GM12878 (cell line): ENCODE results near the gene TELO2. TPM values are rescaled to one million over a fixed set of nuclear protein-coding genes. Genes with fewer than 3 reads are reported as not detected.

Source experiments
- ATAC-seq: fragments of 200-7000 bp; cut with Tn5 transposase; 3 replicates; pipeline ENCODE4 v1.9.1; 2020; ENCODE audit warnings: mild to moderate bottlenecking, moderate library complexity
- BruUV-seq: library from RNA; stranded (reverse); fragments of 400-500 nt; replicated peaks from 2 replicates; lab custom pipeline; 2021; lab: Mats Ljungman, UMichigan
- CTCF ChIA-PET: fragments of 300-600 bp; sonication (Branson Sonifier 250); formaldehyde crosslinking; extraction: SDS; loops from one replicate; lab custom pipeline; 2021; ENCODE audit warnings: inconsistent platforms; lab: Yijun Ruan, JAX
- POLR2A ChIA-PET: fragments of 350-600 bp; formaldehyde crosslinking; extraction: SDS; loops from one replicate; lab custom pipeline; 2021; ENCODE audit warnings: inconsistent platforms; lab: Charles Lee
- RAD21 ChIA-PET: fragments of 300-600 bp; sonication (Branson Sonifier 250); formaldehyde crosslinking; loops from one replicate; lab custom pipeline; 2023; ENCODE audit warnings: antibody characterized with exemption; ENCODE audit not compliant: unreplicated experiment; lab: Charles Lee
- SMC1A ChIA-PET: fragments of 300-600 bp; sonication (Branson Sonifier 250); formaldehyde crosslinking; loops from one replicate; lab custom pipeline; 2023; ENCODE audit not compliant: unreplicated experiment, uncharacterized antibody; lab: Charles Lee
- DNase-seq: peaks from one replicate; pipeline ENCODE4 v3.0.0-alpha.2; 2011; ENCODE audit warnings: low read depth, low spot score
- FAIRE-seq: peaks from 3 replicates; lab custom pipeline; 2011; peaks lifted over from hg19 to GRCh38; lab: Jason Lieb, UNC
- H2AFZ ChIP-seq: 2 replicates; pipeline ENCODE4 v1.6.0; 2011; ENCODE audit warnings: low read depth, low read length, control low read depth; ENCODE audit not compliant: control insufficient read depth
- H3K27ac ChIP-seq: 2 replicates; pipeline ENCODE4 v1.5.1; 2011; ENCODE audit warnings: control low read depth; ENCODE audit not compliant: control insufficient read depth, insufficient read depth
- H3K27me3 ChIP-seq, 2 experiments: replicated peaks in 1 of 2; 2 replicates each; pipeline versions ENCODE4 v1.6.0 to v1.6.1; 2011; ENCODE audit warnings: low read length in 1 of 2; ENCODE audit not compliant: control insufficient read depth in 2 of 2, insufficient read depth in 2 of 2
- H3K36me3 ChIP-seq, 2 experiments: 2 replicates each; pipeline ENCODE4 v1.5.1; 2011; ENCODE audit warnings: low read length in 1 of 2; ENCODE audit not compliant: control insufficient read depth in 2 of 2, insufficient read depth in 2 of 2
- H3K4me1 ChIP-seq: 2 replicates; pipeline ENCODE4 v1.6.1; 2011; ENCODE audit warnings: mild to moderate bottlenecking, low read length, moderate library complexity, mixed read lengths; ENCODE audit not compliant: control insufficient read depth, insufficient read depth
- H3K4me2 ChIP-seq: 2 replicates; pipeline ENCODE4 v1.6.0; 2011; ENCODE audit warnings: control low read depth; ENCODE audit not compliant: control insufficient read depth, insufficient read depth
- H3K4me3 ChIP-seq: fragments of 200-600 bp; sonication (generic); 2 replicates; pipeline ENCODE4 v1.5.1; 2016
- H3K79me2 ChIP-seq: 2 replicates; pipeline ENCODE4 v1.6.0; 2011; ENCODE audit warnings: low read length; ENCODE audit not compliant: control insufficient read depth, insufficient read depth
- H3K9ac ChIP-seq: 2 replicates; pipeline ENCODE4 v1.8.0; 2011; ENCODE audit warnings: low read length, control low read depth, mixed read lengths; ENCODE audit not compliant: control insufficient read depth, insufficient read depth
- H3K9me3 ChIP-seq: replicated peaks from 3 replicates; pipeline ENCODE4 v1.5.1; 2011; ENCODE audit warnings: mild to moderate bottlenecking, low read length; ENCODE audit not compliant: control insufficient read depth, insufficient read depth
- H4K20me1 ChIP-seq: 2 replicates; pipeline ENCODE4 v1.6.0; 2011; ENCODE audit not compliant: control insufficient read depth, insufficient read depth
- BMI1 ChIP-seq: fragments of 450-650 bp; IDR thresholded peaks from 2 replicates; pipeline ENCODE4 v1.6.1; 2016; ENCODE audit warnings: mild to moderate bottlenecking, moderate library complexity, borderline replicate concordance
- EGR1 ChIP-seq, 2 experiments: IDR thresholded peaks; 1 replicate in 1 of 2; 2 replicates in 1 of 2; pipeline ENCODE4 v1.6.1; 2011 to 2012; ENCODE audit warnings: low read depth in 2 of 2, low read length in 2 of 2, borderline replicate concordance in 1 of 2, mild to moderate bottlenecking in 1 of 2, moderate library complexity in 1 of 2
- GABPA ChIP-seq: IDR thresholded peaks from 2 replicates; pipeline ENCODE4 v1.6.1; 2014; ENCODE audit warnings: antibody characterized with exemption, low read depth, mild to moderate bottlenecking, inconsistent platforms
- HDAC2 ChIP-seq: fragments of 200-600 bp; sonication (generic); IDR thresholded peaks from 2 replicates; pipeline ENCODE4 v1.6.1; 2017
- KLF5 ChIP-seq: fragments of 450-650 bp; IDR thresholded peaks from 2 replicates; pipeline ENCODE4 v1.6.1; 2014; ENCODE audit warnings: mild to moderate bottlenecking; ENCODE audit not compliant: partially characterized antibody
- NBN ChIP-seq: fragments of 450-650 bp; IDR thresholded peaks from 2 replicates; pipeline ENCODE4 v1.6.1; 2016
- STAT3 ChIP-seq: IDR thresholded peaks from 2 replicates; pipeline ENCODE4 v1.6.1; 2011; ENCODE audit warnings: low read depth, low read length, improper control_type of control experiment
- YBX1 ChIP-seq: fragments of 450-650 bp; IDR thresholded peaks from 2 replicates; pipeline ENCODE4 v1.6.1; 2016; ENCODE audit warnings: antibody characterized with exemption
- ZBED1 ChIP-seq: IDR thresholded peaks from 2 replicates; pipeline ENCODE4 v1.6.1; 2016; ENCODE audit warnings: borderline replicate concordance
- ZSCAN29 ChIP-seq: fragments of 450-650 bp; IDR thresholded peaks from 2 replicates; pipeline ENCODE4 v1.6.1; 2017; ENCODE audit warnings: mild to moderate bottlenecking, moderate library complexity
- WGBS: methylation state at CpG from one replicate; pipeline ENCODE4 v1.1.6; 2016; ENCODE audit warnings: low lambda C conversion rate; ENCODE audit not compliant: insufficient replicate concordance, insufficient coverage; ENCODE audit errors: missing lambda C conversion rate; 5-methylcytosine and 5-hydroxymethylcytosine counted together
- in situ Hi-C: fragments of 300-500 bp; cut with MboI; formaldehyde crosslinking; loops from 9 replicates; pipeline ENCODE4 v1.14.3; 2018; ENCODE audit warnings: mixed read lengths
- intact Hi-C: fragments of 100-400 bp; cut with micrococcal nuclease; formaldehyde crosslinking; loops from one replicate; pipeline ENCODE4 v1.14.2; 2022; ENCODE audit not compliant: unreplicated experiment
- polyA plus RNA-seq, 11 experiments: library from polyadenylated mRNA; depleted of rRNA in 4 of 11; unstranded in 6 of 11; stranded (reverse) in 5 of 11; fragments of >200 nt; fragmentation: Nextera tagmentation in 4 of 11; fragmentation: Illumina TruSeq in 1 of 11; extraction: Ambion mirVana in 4 of 11; extraction: Trizol in 1 of 11; gene quantifications; 1 replicate in 1 of 11; 2 replicates in 10 of 11; pipeline versions ENCODE4 v1.2.1 to v1.2.3, GENCODE V29; 2011 to 2016; ENCODE audit warnings: inconsistent platforms in 2 of 11, missing spikeins in 2 of 11, low read depth in 1 of 11
- total RNA-seq, 4 experiments: library from RNA; depleted of rRNA in 3 of 4; stranded (reverse); fragments of >200 nt in 3 of 4; fragmentation: Illumina TruSeq in 1 of 4; extraction: Trizol in 1 of 4; gene quantifications; 2 replicates each; pipeline versions ENCODE4 v1.2.1 to v1.2.3, GENCODE V29; 2013 to 2021
- TF ChIP-seq, protein P1 (sequence below): IDR thresholded peaks from 2 replicates; pipeline ENCODE4 v1.6.1; 2012; ENCODE audit warnings: mild to moderate bottlenecking, low read depth, low read length
- TF ChIP-seq, protein P2 (sequence below): fragments of 450-650 bp; formaldehyde crosslinking; IDR thresholded peaks from 2 replicates; pipeline ENCODE4 v1.4.0; 2020; ENCODE audit warnings: mild to moderate bottlenecking, moderate library complexity

Gene TELO2
- total and polyA plus RNA-seq, 10 of the 15 experiments (the other 5 are each of a cell fraction or from before 2014, with no cell fraction given): 0.55 to 72.8 (median 18.6) TPM

DNA sequence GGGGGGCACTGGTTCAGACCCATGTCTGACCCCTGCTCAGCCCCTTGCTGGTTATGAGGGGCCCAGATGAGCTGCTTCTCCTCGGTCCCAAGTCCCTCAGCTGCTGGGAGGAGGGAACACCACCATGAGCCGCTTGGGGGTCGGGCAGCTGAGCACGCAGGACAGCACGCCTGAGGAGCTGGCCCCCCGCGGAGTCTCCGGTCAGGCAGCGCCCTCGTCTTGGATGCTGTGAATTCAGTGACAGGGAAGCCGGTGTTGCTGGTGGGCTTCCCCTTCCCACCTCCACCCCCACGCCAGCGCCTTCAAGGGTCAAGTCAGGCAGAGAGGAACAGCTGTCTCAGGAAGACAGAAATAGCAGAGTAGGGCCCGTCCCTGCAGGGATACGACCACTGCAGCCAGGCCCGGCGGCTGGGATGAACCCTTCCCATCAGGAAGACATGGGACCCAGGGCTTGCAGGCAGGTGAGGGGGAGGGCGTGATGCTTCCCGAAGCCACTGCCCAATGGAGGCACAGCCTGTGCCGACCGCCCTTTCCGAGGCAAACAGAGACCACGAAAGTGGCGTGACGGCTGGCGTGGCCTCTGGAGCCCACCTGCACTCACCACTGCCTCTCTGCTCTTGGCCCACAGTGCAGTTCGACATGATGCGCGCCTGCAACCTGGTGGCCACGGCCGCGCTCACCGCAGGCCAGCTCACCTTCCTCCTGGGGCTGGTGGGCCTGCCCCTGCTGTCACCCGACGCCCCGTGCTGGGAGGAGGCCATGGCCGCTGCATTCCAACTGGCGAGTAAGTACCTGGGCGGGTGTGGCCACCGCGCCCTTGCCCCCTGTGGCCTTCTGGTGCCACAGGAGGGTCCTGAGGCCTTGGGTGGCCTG is 48.4 kb downstream of the TELO2 start (continued):
- TF ChIP-seq, protein P1, sequence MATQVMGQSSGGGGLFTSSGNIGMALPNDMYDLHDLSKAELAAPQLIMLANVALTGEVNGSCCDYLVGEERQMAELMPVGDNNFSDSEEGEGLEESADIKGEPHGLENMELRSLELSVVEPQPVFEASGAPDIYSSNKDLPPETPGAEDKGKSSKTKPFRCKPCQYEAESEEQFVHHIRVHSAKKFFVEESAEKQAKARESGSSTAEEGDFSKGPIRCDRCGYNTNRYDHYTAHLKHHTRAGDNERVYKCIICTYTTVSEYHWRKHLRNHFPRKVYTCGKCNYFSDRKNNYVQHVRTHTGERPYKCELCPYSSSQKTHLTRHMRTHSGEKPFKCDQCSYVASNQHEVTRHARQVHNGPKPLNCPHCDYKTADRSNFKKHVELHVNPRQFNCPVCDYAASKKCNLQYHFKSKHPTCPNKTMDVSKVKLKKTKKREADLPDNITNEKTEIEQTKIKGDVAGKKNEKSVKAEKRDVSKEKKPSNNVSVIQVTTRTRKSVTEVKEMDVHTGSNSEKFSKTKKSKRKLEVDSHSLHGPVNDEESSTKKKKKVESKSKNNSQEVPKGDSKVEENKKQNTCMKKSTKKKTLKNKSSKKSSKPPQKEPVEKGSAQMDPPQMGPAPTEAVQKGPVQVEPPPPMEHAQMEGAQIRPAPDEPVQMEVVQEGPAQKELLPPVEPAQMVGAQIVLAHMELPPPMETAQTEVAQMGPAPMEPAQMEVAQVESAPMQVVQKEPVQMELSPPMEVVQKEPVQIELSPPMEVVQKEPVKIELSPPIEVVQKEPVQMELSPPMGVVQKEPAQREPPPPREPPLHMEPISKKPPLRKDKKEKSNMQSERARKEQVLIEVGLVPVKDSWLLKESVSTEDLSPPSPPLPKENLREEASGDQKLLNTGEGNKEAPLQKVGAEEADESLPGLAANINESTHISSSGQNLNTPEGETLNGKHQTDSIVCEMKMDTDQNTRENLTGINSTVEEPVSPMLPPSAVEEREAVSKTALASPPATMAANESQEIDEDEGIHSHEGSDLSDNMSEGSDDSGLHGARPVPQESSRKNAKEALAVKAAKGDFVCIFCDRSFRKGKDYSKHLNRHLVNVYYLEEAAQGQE: no peak
- TF ChIP-seq BMI1 (no peak), KLF5 (no peak), ZSCAN29 (no peak), HDAC2 (no peak), GABPA (no peak)

DNA sequence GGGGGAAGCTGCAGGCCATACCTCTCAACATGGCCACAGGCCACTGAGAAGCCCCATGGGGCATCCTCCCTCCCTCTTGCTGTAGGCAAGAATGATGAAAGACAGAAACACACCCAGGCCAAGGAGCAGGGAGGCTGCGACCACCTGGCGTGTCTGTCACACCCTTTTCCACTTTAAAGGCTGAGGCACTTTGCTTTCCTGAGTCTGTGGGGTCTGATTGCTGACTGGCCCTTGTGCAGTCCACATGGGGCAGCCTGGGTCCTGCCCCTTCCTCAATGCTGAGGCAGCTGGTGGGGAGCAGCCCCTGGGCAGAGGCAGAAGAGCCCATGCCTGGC is 49.0 kb downstream of the TELO2 start:
- CTCF ChIA-PET: no interaction called here
- intact Hi-C loops: no loop called here
- TF ChIP-seq ZBED1: no peak
- TF ChIP-seq, protein P1: no peak
- no peak for TF ChIP-seq STAT3
- no peak for TF ChIP-seq NBN
- TF ChIP-seq EGR1 (IDR thresholded peaks at IDR 0.05; ENCODE audit: borderline replicate concordance in 1 of 2, low read depth in 2 of 2, low read length in 2 of 2): no peak
- TF ChIP-seq, protein P2, sequence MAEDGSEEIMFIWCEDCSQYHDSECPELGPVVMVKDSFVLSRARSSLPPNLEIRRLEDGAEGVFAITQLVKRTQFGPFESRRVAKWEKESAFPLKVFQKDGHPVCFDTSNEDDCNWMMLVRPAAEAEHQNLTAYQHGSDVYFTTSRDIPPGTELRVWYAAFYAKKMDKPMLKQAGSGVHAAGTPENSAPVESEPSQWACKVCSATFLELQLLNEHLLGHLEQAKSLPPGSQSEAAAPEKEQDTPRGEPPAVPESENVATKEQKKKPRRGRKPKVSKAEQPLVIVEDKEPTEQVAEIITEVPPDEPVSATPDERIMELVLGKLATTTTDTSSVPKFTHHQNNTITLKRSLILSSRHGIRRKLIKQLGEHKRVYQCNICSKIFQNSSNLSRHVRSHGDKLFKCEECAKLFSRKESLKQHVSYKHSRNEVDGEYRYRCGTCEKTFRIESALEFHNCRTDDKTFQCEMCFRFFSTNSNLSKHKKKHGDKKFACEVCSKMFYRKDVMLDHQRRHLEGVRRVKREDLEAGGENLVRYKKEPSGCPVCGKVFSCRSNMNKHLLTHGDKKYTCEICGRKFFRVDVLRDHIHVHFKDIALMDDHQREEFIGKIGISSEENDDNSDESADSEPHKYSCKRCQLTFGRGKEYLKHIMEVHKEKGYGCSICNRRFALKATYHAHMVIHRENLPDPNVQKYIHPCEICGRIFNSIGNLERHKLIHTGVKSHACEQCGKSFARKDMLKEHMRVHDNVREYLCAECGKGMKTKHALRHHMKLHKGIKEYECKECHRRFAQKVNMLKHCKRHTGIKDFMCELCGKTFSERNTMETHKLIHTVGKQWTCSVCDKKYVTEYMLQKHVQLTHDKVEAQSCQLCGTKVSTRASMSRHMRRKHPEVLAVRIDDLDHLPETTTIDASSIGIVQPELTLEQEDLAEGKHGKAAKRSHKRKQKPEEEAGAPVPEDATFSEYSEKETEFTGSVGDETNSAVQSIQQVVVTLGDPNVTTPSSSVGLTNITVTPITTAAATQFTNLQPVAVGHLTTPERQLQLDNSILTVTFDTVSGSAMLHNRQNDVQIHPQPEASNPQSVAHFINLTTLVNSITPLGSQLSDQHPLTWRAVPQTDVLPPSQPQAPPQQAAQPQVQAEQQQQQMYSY: no peak
- TF ChIP-seq HDAC2: no peak
- no peak for TF ChIP-seq YBX1

More for the DNA sequence above, 49.0 kb downstream of the TELO2 start:
- no peaks in the 10 kb centered on the region for H3K36me3 ChIP-seq
- no peak overlapping the region for H3K4me3 ChIP-seq
- no peaks in the 10 kb centered on the region for H3K27me3 ChIP-seq
- DNase-seq (no peak), ATAC-seq (no peak), FAIRE-seq (no peak)
- RAD21 ChIA-PET: no interaction called here
- WGBS: 61% methylated on average over 2 of the region's 2 CpGs
- no peak overlapping the region for H2AFZ ChIP-seq
- in situ Hi-C loops: no loop called here
- H3K27ac ChIP-seq: no peak overlapping the region
- H3K4me2 ChIP-seq: no peak overlapping the region
- SMC1A ChIA-PET: no interaction called here
- peaks cover 14% of the 10 kb centered on the region for H3K4me1 ChIP-seq
- BruUV-seq: no TSS peak
- no peaks in the 10 kb centered on the region for H3K79me2 ChIP-seq
- H3K9ac ChIP-seq: no peak overlapping the region
- H3K9me3 ChIP-seq: no peaks in the 10 kb centered on the region
- POLR2A ChIA-PET: no interaction called here
- no peaks in the 10 kb centered on the region for H4K20me1 ChIP-seq
